ENCODE data around the gene TBC1D22A.
A peak's percentile ranks its signal among the peaks of the same experiment; 100 is the strongest.

Gene TBC1D22A

DNA sequence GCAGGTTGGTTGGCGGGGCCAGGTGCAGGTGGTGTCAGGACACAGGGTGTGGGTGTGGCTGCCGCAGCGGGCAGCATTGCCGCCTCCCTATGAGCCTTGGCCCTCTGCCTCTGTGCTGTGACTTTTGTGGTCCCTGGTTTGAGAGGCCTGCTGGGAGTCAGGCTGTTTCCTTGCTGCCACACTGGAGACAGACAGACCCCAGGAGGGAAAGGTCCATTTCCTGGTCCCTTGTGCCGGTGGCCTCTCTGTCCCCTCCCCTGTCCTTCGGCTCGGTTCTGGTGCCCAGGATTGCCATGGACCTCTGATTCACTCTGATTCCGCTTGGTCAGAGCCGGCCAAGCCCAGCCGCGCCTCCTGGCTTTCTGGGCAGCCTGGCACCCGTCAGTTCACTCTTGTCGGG is 196.9 kb downstream of the TBC1D22A start:
- Mint-ChIP-seq H3K9me3 (no peaks in the 10 kb centered on the region), H3K4me1 (ENCODE audit: low read depth) (no peaks in the 10 kb centered on the region), H3K27me3 (ENCODE audit: low read depth) (no peaks in the 10 kb centered on the region), H3K36me3 (ENCODE audit: low read depth) (peaks cover 2% of the 10 kb centered on the region), H3K4me3 (no peak overlapping the region), H3K27ac (no peak overlapping the region)

DNA sequence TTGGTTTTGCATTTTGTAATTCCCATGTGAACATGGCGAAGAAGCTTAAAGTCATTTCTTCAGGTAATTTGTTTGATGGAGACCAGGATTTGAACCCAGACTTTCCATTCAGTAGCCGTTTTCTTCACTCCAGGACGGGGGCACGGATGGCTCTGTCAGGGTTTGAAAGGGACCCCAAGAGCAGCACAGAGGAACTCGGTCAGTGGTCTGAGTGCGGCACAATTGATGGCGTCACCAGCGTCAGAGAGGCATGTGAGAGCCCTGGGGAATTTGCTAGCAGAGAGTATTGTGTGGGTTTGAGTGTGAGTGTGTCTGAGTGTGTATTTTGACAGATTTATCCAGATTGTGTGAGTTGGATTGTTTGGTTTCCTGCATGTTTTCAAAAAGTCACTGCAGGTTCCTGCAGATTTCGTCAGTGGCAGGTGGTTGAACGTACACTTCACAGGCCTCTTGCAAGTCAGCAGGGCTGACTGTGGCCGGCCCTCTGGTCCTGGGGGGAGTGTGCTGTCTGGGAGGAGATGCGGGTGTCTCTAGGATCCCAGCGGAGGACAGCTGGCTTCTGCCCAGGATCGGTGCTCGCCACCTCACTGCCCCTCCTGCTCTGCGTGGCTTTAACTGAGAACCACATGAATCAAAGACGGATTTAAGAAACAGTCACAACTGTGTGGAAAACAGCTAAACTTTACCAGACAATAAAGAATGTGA is 199.3 kb downstream of the TBC1D22A start:
- H3K27ac Mint-ChIP-seq = no peak overlapping the region
- no peaks in the 10 kb centered on the region for H3K9me3 Mint-ChIP-seq

DNA sequence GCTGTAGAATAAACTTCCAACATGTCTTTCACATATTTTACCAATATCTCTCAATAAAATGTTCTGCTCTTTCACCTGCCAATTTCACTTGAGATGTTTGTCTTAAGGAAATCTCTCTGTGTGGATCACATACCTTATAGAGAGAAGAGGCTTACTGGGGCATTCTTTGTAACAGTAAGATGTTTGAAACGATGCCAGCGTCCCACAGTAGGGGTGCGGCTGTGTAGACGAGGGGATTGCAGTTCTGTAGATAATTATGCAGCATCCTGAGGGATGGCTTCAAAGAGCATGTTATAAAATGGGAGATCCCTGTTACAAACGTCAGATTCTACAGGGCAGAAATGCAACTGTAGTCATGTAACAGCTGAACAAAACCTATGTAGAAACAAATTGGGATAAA is 200.0 kb downstream of the TBC1D22A start:
- no peak overlapping the region for H3K27ac Mint-ChIP-seq
- H3K9me3 Mint-ChIP-seq = no peaks in the 10 kb centered on the region
- no peaks in the 10 kb centered on the region for H3K36me3 Mint-ChIP-seq (ENCODE audit: low read depth)
- H3K4me3 Mint-ChIP-seq = no peak overlapping the region
- no peaks in the 10 kb centered on the region for H3K27me3 Mint-ChIP-seq (ENCODE audit: low read depth)
- H3K4me1 Mint-ChIP-seq (ENCODE audit: low read depth) = no peaks in the 10 kb centered on the region

More for the DNA sequence above, 199.3 kb downstream of the TBC1D22A start:
- Mint-ChIP-seq H3K4me1 (ENCODE audit: low read depth) (no peaks in the 10 kb centered on the region), H3K4me3 (no peak overlapping the region), H3K27me3 (ENCODE audit: low read depth) (no peaks in the 10 kb centered on the region), H3K36me3 (ENCODE audit: low read depth) (peaks cover 2% of the 10 kb centered on the region)

DNA sequence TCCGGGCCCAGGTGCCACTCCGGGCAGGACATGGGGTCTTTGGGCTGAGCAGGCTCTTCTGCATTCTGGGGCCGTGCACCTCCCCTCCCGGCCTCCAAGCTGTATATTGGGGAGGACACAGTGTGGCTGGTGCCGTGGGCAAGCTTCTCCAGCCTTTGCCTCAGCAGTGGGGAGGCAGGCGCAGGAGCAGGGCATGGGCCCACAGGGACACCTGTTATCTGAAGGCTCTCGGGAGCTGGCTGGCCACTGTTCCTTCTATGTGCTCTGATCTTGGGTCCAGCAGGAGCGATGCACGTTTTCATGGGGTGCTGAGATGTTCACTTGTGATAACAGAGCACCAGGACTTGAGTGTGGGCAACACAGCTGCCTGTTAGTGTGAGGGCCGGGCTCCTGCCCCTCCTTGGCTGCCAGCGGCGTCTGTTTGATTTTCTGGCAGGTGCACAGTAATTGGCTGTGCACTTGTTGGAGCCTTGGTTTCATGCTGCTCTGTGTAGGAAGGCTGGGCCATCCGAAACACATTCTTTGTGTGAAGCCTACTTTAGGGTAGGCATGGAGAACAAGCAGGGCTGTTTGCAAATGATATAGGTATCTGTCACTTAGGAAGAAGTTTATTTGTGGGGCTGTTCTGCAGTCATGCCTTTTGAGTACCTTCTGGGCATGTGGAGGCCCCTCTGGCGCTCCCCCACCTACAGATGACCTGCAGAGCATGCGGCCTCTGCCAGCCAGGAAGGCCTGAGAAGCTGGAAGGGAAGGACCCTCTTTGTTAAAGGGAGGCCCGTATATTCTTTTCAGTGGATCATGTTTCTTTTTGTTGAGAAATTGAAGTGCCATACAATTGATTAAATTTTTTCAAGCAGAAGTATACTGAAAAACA is 201.5 kb downstream of the TBC1D22A start:
- Mint-ChIP-seq H3K4me3 (no peak overlapping the region), H3K27ac (no peak overlapping the region), H3K4me1 (ENCODE audit: low read depth) (peaks cover 3% of the 10 kb centered on the region), H3K9me3 (no peaks in the 10 kb centered on the region), H3K36me3 (ENCODE audit: low read depth) (no peaks in the 10 kb centered on the region), H3K27me3 (ENCODE audit: low read depth) (no peaks in the 10 kb centered on the region)

DNA sequence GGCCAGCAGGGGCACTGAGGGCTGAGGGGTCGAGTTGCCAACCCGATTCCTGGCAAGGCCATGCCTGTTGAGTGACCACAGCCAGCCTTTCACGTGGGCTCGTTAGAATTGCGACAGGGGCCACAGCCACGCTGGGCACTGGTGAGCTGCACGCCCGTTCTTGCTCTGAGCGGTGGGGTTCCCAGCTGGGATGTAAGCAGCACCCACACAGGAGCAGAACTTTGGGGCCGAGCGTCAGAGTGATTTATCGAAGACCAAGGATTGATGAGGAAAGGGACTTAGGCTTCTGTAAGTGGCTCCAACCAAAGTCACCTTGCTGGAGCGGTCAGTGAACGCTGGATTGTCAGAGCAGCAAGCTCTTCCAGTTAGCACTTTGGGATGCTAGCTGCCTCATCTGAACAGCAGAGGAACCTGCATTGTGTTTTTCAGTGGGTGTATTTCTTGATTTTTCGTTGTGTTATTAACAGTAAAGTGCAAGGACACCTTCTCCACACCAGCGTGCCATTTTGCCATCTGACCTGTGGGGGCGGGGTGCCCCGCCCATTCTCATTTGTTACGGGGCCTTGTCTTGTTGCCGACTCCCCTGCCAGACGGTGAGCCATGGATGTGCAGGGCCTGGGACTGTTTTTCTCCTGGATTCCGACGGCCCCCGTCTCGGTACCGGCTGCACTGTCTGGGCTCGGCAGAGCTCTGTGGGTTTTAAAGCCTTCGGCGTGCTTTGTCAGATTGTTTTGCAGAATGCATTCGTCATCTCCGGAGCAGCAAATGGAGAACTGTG is 202.5 kb downstream of the TBC1D22A start:
- no peak overlapping the region for H3K4me3 Mint-ChIP-seq
- no peaks in the 10 kb centered on the region for H3K36me3 Mint-ChIP-seq (ENCODE audit: low read depth)
- no peak overlapping the region for H3K27ac Mint-ChIP-seq
- peaks cover 7% of the 10 kb centered on the region for H3K4me1 Mint-ChIP-seq (ENCODE audit: low read depth)
- H3K9me3 Mint-ChIP-seq = no peaks in the 10 kb centered on the region
- H3K27me3 Mint-ChIP-seq (ENCODE audit: low read depth) = no peaks in the 10 kb centered on the region

DNA sequence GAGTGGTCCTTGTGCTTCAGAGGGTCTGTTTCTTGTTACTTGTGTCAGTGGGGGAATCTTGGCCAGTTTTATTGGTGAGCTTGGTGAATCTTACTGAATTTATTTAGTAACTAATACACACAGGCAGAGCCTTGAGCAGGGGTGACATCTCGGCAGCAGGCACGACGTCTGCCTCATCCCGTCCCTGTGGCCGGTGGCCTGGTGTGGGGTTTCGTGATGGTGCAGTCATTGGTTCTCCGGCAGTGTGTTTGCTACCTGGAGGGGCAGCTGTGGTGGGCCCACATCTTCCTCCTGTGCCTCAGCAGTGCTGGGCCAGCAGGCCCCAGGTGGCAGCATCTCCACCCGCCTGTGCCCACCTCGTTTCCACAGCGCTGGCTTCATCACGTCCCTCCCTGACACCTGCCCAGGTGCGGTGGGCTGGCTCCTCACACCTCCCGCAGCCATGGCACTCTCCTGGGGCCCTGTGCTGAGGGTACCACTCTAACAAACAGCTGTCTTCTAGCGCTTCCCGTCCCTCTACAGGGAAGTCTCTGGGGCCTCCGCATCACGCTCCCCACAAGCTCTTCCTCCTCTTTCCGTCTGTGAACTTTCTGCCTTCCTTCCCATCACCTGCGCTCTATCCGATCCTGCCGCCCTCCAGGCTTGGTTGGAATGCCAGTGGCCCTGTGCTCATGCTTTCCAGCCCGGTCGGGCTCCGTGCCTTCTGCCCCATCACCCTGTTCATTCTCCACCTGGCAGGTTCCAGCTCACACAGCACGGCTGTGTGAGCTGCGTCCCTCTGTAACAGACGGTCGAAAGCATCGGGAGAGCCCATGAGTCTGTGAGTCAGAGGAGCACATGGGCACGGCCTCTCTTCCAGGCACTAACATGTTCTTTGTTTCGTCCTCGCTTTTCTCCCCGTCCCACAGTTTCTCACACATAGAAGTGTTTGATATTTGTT is 203.4 kb downstream of the TBC1D22A start:
- Mint-ChIP-seq H3K4me3 (no peak overlapping the region), H3K4me1 (ENCODE audit: low read depth) (peaks cover 10% of the 10 kb centered on the region), H3K9me3 (no peaks in the 10 kb centered on the region), H3K27ac (no peak overlapping the region), H3K36me3 (ENCODE audit: low read depth) (no peaks in the 10 kb centered on the region), H3K27me3 (ENCODE audit: low read depth) (no peaks in the 10 kb centered on the region)

DNA sequence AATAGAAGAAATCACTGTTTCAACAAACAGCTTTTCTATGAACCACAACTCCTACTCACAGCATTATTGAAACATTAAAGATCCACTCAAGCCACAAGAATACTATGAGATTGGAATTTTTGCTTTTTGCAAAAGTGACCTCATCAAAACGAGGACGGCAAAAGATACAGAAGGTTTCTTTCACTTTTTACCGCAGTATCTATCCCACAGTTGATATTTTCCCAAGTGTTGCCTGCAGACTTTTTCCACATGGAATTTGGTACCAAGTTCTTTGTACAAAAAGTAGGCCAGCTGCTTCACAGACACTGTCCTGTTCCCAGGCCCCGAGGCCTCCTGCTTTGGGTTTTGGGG is 204.0 kb downstream of the TBC1D22A start:
- Mint-ChIP-seq H3K36me3 (ENCODE audit: low read depth) (no peaks in the 10 kb centered on the region), H3K27me3 (ENCODE audit: low read depth) (no peaks in the 10 kb centered on the region), H3K9me3 (no peaks in the 10 kb centered on the region), H3K27ac (no peak overlapping the region), H3K4me1 (ENCODE audit: low read depth) (peaks cover 10% of the 10 kb centered on the region), H3K4me3 (no peak overlapping the region)

DNA sequence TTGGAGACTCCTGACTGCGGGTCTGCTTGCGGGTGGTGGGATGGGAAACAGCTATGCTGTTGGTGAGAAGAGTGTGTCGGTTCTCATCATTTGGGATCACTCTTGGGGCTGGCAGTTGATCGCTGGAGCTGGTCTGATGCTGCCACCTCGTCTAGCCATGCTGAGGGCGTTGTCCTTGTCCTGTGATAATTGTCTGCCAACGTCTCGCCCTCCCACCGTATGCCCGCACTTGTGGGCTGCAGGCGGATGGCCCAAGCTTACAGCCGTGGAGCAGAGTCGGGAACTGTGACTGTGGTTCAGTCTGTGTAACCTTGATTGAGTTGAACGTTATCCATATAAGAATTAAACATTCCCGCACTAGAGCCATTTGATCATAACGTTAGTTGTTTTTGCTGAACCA is 204.4 kb downstream of the TBC1D22A start:
- Mint-ChIP-seq H3K27me3 (ENCODE audit: low read depth) (no peaks in the 10 kb centered on the region), H3K27ac (no peak overlapping the region), H3K4me1 (ENCODE audit: low read depth) (peaks cover 10% of the 10 kb centered on the region), H3K9me3 (no peaks in the 10 kb centered on the region), H3K4me3 (no peak overlapping the region), H3K36me3 (ENCODE audit: low read depth) (no peaks in the 10 kb centered on the region)

DNA sequence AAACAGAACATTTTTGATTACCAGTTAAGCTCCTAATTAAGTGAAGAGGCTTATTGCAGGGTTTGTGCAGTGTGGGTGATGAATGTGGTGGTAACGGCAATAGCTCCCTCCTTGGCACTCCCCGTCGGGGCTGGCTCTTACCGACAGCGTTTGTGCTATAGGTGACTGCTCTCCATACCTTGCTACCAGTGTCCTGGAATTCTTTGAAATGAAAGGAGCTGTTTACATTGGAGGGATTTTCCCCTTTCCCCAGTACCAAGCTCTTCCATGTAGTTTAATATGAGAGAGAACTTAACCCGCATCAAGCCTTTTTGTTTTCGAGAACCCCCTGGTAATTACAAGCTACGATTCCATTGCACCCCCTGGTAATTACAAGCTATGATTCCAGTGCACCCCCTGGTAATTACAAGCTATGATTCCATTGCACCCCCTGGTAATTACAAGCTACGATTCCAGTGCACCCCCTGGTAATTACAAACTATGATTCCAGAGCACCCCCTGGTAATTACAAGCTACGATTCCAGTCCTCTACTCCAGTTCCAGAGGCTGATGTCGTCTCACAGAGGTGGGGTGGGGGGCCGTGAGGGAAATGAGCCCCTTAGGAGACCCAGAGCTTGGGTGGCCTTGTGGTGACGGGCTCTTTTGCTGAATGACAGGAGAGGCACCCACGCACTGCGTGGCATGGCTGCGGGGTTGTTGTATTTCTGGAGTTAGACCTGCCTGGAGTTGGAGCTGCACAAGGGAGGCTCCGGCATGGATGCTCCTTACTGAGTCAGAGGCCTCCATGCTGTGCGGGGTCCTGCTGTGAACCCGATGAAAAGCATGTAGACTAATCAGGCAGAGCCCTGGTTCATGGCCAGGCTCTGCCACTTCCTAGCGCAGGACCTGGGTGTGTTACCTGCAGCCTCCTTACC is 205.3 kb downstream of the TBC1D22A start:
- H3K4me3 Mint-ChIP-seq = no peak overlapping the region
- H3K27me3 Mint-ChIP-seq (ENCODE audit: low read depth) = no peaks in the 10 kb centered on the region
- no peaks in the 10 kb centered on the region for H3K9me3 Mint-ChIP-seq
- no peak overlapping the region for H3K27ac Mint-ChIP-seq
- H3K4me1 Mint-ChIP-seq (ENCODE audit: low read depth) = peaks cover 10% of the 10 kb centered on the region
- no peaks in the 10 kb centered on the region for H3K36me3 Mint-ChIP-seq (ENCODE audit: low read depth)

DNA sequence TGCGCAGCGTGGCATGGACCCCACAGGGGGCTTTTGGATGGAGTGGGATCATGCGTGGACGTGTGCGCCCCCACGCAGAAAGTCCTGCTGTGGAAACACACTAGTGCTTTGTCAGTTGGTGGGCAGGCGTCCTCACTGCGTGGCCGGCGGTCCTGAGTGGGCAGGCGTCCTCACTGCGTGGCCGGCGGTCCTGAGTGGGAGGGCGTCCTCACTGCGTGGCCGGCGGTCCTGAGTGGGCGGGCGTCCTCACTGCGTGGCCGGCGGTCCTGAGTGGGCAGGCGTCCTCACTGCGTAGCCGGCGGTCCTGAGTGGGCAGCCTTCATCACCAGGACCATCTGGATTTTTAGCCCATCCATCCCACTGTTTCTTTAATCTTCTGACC is 205.9 kb downstream of the TBC1D22A start:
- no peak overlapping the region for H3K27ac Mint-ChIP-seq
- no peak overlapping the region for H3K4me3 Mint-ChIP-seq
- no peaks in the 10 kb centered on the region for H3K36me3 Mint-ChIP-seq (ENCODE audit: low read depth)
- peaks cover 10% of the 10 kb centered on the region for H3K4me1 Mint-ChIP-seq (ENCODE audit: low read depth)
- no peaks in the 10 kb centered on the region for H3K27me3 Mint-ChIP-seq (ENCODE audit: low read depth)
- no peaks in the 10 kb centered on the region for H3K9me3 Mint-ChIP-seq

DNA sequence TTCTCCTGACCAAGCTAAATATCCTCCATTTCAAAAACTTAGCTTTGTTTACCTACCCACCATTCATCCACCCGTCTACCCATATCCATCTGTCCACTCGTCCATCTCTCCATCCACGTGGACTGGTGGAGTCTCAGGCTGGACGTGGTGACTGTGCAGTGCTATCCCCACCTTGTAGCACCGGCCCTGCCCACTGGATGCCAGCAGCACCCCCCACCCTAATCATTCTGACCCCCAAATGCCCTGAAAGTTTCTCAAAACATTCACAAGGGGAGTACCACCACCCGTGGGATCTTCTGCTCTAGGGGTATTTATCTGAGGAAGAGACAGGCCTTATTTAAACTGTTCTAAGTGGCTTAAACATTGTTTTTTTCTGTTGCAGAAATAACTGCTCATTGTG is 206.4 kb downstream of the TBC1D22A start:
- no peaks in the 10 kb centered on the region for H3K27me3 Mint-ChIP-seq (ENCODE audit: low read depth)
- no peaks in the 10 kb centered on the region for H3K36me3 Mint-ChIP-seq (ENCODE audit: low read depth)
- H3K4me3 Mint-ChIP-seq = no peak overlapping the region
- peaks cover 10% of the 10 kb centered on the region for H3K4me1 Mint-ChIP-seq (ENCODE audit: low read depth)
- no peak overlapping the region for H3K27ac Mint-ChIP-seq
- no peaks in the 10 kb centered on the region for H3K9me3 Mint-ChIP-seq

DNA sequence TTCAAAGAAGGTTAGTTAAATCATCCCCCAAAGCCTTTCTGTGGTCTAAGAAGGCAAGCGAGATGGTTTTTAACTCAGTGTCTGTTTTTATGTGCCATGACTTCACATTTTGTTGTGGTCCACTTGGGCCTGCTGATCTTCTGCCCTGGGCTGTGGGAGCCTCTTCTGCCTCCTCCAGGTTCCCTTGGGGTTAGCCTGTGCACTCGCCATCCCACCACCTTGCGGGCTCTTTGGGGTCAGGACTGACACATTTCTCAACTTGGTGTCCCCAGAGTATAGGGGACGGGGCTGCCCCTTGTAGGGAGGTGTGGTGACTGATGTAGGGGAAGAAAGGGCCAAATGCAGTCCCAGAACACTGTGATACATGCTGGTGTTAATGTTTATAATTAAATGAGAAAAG is 207.0 kb downstream of the TBC1D22A start:
- no peaks in the 10 kb centered on the region for H3K36me3 Mint-ChIP-seq (ENCODE audit: low read depth)
- H3K27me3 Mint-ChIP-seq (ENCODE audit: low read depth) = no peaks in the 10 kb centered on the region
- H3K9me3 Mint-ChIP-seq = no peaks in the 10 kb centered on the region
- peaks cover 10% of the 10 kb centered on the region for H3K4me1 Mint-ChIP-seq (ENCODE audit: low read depth)
- no peak overlapping the region for H3K4me3 Mint-ChIP-seq
- peak overlapping the region; percentile 49 for H3K27ac Mint-ChIP-seq

DNA sequence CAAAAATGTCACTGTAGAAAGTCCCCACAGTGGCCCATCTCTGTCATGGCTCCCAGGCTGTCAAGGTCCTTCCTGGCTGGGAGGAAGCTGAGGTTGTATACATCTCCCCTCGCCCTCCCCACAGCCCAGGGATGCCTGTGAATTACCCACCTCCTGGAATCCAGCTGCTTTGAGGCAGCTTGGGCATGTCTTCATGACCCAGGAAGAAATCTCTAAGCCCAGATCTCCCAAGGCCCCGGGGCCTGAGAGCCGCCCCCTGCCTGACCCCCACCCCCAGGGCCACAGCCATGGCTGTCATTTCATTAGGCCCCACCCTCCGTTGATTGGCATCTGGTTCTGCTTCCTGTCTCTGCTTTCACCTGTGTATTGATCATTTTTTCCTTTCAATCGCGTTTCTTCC is 207.5 kb downstream of the TBC1D22A start:
- no peaks in the 10 kb centered on the region for H3K27me3 Mint-ChIP-seq (ENCODE audit: low read depth)
- no peak overlapping the region for H3K4me3 Mint-ChIP-seq
- H3K4me1 Mint-ChIP-seq (ENCODE audit: low read depth) = peaks cover 12% of the 10 kb centered on the region
- no peak overlapping the region for H3K27ac Mint-ChIP-seq
- peaks cover 2% of the 10 kb centered on the region for H3K36me3 Mint-ChIP-seq (ENCODE audit: low read depth)
- H3K9me3 Mint-ChIP-seq = no peaks in the 10 kb centered on the region

Data from T-helper 1 cell treated with Interleukin-12 subunit alpha and Interleukin-12 subunit beta and Interleukin-4 antibody, amounts not matched to agents 30 μg/mL and 1 μg/mL, for 36 hours (primary cell).